NT2/D1 (cell line): Measurements from ENCODE around the gene LRBA.

Source experiments
- SUZ12 ChIP-seq: IDR thresholded peaks from 2 replicates; pipeline ENCODE4 v1.6.1; 2011; ENCODE audit not compliant: insufficient read length, insufficient read depth; ENCODE audit errors: extremely low read depth
- ZNF274 ChIP-seq: IDR thresholded peaks from 2 replicates; pipeline ENCODE4 v1.6.1; 2011; ENCODE audit warnings: mild to moderate bottlenecking, low read depth, low read length

DNA sequence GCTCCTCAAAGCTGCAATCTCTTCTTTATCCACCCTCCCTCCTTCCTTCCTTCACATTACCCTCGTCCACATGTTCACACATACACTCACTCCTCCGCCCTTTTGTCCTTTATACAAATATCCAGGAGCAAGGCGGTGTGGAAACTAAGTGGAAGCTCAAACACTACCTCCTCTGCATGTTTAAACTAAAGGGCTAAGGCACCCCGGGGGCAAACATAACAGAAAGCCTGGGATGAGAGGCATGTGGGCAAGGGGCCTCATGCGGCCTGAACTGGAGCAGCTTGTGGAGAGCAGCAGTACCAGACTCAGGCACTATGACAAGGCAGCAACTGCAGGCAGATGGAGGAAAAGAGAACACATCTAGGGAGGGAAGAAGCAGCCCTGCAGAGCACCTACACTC lies 423.7 kb downstream of the LRBA start:
- TF ChIP-seq SUZ12, result no peak
- no peak for TF ChIP-seq ZNF274
